Endothelial cell of umbilical vein (primary cell): Measurements from ENCODE around the gene CUL5.

Experiments used
- CTCF ChIP-seq, 2 donors: IDR thresholded peaks; 1 replicate in 1 of 2; 2 replicates in 1 of 2; pipeline ENCODE4 v1.5.1; 2011; ENCODE audit warnings: low read length in 2 of 2, mild to moderate bottlenecking in 2 of 2, moderate library complexity in 2 of 2, control low read depth in 1 of 2, inconsistent platforms in 1 of 2, low read depth in 1 of 2; ENCODE audit not compliant: insufficient read depth in 1 of 2; ENCODE audit errors: extremely low read depth in 1 of 2
- EZH2 ChIP-seq: IDR thresholded peaks from 2 replicates; pipeline ENCODE4 v1.6.1; 2012; ENCODE audit warnings: borderline replicate concordance, low read depth, mild to moderate bottlenecking, moderate library complexity, low read length, inconsistent platforms; ENCODE audit not compliant: severe bottlenecking
- JUN ChIP-seq: IDR thresholded peaks from 2 replicates; pipeline ENCODE4 v1.6.1; 2011; ENCODE audit warnings: borderline replicate concordance, low read depth; ENCODE audit not compliant: insufficient read length, insufficient read depth
- POLR2A ChIP-seq: IDR thresholded peaks from 2 replicates; pipeline ENCODE4 v1.6.1; 2012; ENCODE audit warnings: low read depth, mild to moderate bottlenecking, control low read depth, low read length

- TF ChIP-seq JUN (no peak), CTCF (IDR thresholded peaks at IDR 0.05; ENCODE audit: extremely low read depth in 1 of 2, insufficient read depth in 1 of 2, low read depth in 1 of 2, low read length in 2 of 2) (no peak), POLR2A (no peak), EZH2 (no peak)
These were observed 103.4 kb downstream of the CUL5 start for GRCh38 chr11:108112057-108112456.
